ENCODE data around the gene PCDHGA6.

Gene PCDHGA6

GRCh38 chr5:141399555-141400258, 26.0 kb downstream of the PCDHGA6 start:
- TF ChIP-seq BACH2 (CRISPR knock-in tag; IDR thresholded peaks at IDR 0.05; ENCODE audit: borderline replicate concordance) (no peak), ISL1 (CRISPR knock-in tag; IDR thresholded peaks at IDR 0.05) (no peak), CREB5 (CRISPR knock-in tag; IDR thresholded peaks at IDR 0.05; ENCODE audit: low read depth) (no peak), SNAI2 (CRISPR knock-in tag; IDR thresholded peaks at IDR 0.05) (no peak), ZNF565 (CRISPR knock-in tag; conservative IDR thresholded peaks at IDR 0.05; ENCODE audit: low read depth) (no peak), TCF4 (CRISPR knock-in tag; IDR thresholded peaks at IDR 0.05; ENCODE audit: borderline replicate concordance) (no peak), OSR1 (CRISPR knock-in tag; IDR thresholded peaks at IDR 0.05) (no peak), ARNTL (CRISPR knock-in tag; IDR thresholded peaks at IDR 0.05; ENCODE audit: borderline replicate concordance, low read depth) (no peak), ESRRG (CRISPR knock-in tag; IDR thresholded peaks at IDR 0.05) (no peak), PPARA (CRISPR knock-in tag; IDR thresholded peaks at IDR 0.05; ENCODE audit: borderline replicate concordance) (no peak), ZNF8 (CRISPR knock-in tag; IDR thresholded peaks at IDR 0.05) (no peak)
- TF ChIP-seq, protein P1, sequence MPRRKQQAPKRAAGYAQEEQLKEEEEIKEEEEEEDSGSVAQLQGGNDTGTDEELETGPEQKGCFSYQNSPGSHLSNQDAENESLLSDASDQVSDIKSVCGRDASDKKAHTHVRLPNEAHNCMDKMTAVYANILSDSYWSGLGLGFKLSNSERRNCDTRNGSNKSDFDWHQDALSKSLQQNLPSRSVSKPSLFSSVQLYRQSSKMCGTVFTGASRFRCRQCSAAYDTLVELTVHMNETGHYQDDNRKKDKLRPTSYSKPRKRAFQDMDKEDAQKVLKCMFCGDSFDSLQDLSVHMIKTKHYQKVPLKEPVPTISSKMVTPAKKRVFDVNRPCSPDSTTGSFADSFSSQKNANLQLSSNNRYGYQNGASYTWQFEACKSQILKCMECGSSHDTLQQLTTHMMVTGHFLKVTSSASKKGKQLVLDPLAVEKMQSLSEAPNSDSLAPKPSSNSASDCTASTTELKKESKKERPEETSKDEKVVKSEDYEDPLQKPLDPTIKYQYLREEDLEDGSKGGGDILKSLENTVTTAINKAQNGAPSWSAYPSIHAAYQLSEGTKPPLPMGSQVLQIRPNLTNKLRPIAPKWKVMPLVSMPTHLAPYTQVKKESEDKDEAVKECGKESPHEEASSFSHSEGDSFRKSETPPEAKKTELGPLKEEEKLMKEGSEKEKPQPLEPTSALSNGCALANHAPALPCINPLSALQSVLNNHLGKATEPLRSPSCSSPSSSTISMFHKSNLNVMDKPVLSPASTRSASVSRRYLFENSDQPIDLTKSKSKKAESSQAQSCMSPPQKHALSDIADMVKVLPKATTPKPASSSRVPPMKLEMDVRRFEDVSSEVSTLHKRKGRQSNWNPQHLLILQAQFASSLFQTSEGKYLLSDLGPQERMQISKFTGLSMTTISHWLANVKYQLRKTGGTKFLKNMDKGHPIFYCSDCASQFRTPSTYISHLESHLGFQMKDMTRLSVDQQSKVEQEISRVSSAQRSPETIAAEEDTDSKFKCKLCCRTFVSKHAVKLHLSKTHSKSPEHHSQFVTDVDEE (CRISPR knock-in tag; IDR thresholded peaks at IDR 0.05): no peak
- no peak for ATAC-seq

DNA sequence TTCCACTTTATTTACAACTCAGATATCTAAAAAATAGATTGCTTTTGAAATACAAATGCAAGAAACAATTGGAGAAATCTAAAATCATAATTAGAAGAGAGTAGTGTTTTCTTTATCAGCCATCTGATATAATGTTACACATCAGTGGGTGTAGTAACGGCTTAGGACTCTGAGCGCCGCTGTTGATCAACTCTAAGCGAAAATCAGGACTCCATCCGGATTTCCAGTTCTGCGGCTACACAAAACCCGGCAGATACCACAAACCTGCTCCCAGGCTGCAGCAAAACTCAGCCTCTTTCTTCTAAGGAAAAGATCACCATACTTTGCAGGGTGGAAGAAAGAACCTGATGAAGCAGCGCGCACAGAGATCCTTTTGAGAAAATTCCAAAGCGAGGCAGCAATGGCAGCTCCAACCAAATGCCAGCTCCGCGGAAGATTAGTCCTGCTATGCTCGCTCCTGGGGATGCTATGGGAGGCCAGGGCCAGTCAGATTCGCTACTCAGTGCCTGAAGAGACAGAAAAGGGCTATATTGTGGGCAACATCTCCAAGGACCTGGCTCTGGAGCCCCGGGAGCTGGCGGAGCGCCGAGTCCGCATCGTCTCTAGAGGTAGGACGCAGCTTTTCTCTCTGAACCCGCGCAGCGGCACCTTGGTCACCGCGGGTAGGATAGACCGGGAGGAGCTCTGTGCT, 29.0 kb downstream of the PCDHGA6 start, which contains the start of gene PCDHGA9:
Gene PCDHGA9, plus strand, starts transcription at position 226 of the 691 bp plus-strand sequence. Its CDS starts 175 bp downstream, at position 401.
- ATAC-seq: no peak
- TF ChIP-seq ESRRG (CRISPR knock-in tag; IDR thresholded peaks at IDR 0.05) (no peak), RARB (CRISPR knock-in tag; IDR thresholded peaks at IDR 0.05) (no peak), POU6F1 (CRISPR knock-in tag; IDR thresholded peaks at IDR 0.05; ENCODE audit: borderline replicate concordance, low read depth) (no peak), TOX (CRISPR knock-in tag; IDR thresholded peaks at IDR 0.05; ENCODE audit: borderline replicate concordance) (no peak), ISL1 (CRISPR knock-in tag; IDR thresholded peaks at IDR 0.05) (no peak), BACH2 (CRISPR knock-in tag; IDR thresholded peaks at IDR 0.05; ENCODE audit: borderline replicate concordance) (no peak), TCF4 (CRISPR knock-in tag; IDR thresholded peaks at IDR 0.05; ENCODE audit: borderline replicate concordance) (no peak), PATZ1 (CRISPR knock-in tag; IDR thresholded peaks at IDR 0.05; ENCODE audit: borderline replicate concordance) (no peak), ZNF565 (CRISPR knock-in tag; conservative IDR thresholded peaks at IDR 0.05; ENCODE audit: low read depth) (no peak), ZNF8 (CRISPR knock-in tag; IDR thresholded peaks at IDR 0.05) (no peak), CSDC2 (CRISPR knock-in tag; IDR thresholded peaks at IDR 0.05) (no peak), ZFP30 (CRISPR knock-in tag; IDR thresholded peaks at IDR 0.05) (no peak), GLIS3 (CRISPR knock-in tag; IDR thresholded peaks at IDR 0.05) (no peak), SNAI2 (CRISPR knock-in tag; IDR thresholded peaks at IDR 0.05) (no peak), PPARA (CRISPR knock-in tag; IDR thresholded peaks at IDR 0.05; ENCODE audit: borderline replicate concordance) (no peak), ZNF70 (CRISPR knock-in tag; IDR thresholded peaks at IDR 0.05) (no peak)
- TF ChIP-seq, protein P1 (CRISPR knock-in tag; IDR thresholded peaks at IDR 0.05): no peak
